ENCODE data around the gene DGKA.
"Not testable (repeated sequence)": the region's sequence is repeated elsewhere in the genome, so short reads cannot be mapped to it uniquely, and the experiment has no call there.

Gene DGKA

DNA sequence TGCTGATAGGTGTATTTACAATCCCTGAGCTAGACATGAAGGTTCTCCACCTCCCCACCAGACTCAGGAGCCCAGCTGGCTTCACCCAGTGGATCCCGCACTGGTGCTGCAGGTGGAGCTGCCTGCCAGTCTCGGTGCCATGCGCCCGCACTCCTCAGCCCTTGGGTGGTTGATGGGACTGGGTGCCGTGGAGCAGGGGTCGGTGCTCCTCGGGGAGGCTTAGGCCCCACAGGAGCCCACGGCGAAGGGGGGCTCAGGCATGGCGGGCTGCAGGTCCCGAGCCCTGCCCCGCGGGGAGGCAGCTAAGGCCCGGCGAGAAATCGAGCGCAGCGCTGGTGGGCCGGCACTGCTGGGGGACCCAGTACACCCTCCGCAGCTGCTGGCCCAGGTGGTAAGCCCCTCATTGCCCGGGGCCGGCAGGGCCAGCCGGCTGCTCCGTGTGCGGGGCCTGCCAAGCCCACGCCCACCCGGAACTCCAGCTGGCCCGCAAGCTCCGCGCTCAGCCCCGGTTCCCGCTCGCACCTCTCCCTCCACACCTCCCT lies 69.1 kb downstream of the DGKA start:
- not testable (repeated sequence) for DNase-seq

DNA sequence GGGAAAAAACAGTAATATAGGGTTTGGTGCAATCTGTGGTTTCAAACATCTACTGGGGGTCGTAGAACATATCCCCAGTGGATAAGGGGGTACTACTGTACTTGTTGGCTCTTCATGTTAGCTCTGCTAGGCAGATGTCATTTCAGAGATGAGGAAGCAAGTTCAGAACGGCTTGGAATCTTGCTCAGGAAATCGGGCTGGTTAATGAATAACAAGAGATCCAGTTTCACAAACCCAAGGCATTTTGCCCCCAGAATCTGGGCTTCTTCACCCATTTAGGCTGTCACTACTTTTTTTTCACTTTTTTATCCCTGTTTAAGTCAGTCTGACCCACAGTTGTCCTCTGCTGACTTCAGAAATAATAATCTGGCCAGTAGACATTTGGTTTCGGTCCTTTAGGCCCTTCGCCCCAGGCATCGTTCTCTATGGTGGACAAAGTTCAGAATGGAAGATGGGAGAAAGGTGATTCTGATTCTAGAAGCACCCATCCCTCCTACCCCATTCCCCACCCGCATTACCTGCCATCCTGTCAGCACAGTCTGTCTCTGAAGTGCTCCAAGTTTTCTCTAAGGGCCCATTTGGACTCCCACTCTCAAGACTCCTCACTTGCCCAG lies 70.6 kb downstream of the DGKA start:
- no peak for DNase-seq

DNA sequence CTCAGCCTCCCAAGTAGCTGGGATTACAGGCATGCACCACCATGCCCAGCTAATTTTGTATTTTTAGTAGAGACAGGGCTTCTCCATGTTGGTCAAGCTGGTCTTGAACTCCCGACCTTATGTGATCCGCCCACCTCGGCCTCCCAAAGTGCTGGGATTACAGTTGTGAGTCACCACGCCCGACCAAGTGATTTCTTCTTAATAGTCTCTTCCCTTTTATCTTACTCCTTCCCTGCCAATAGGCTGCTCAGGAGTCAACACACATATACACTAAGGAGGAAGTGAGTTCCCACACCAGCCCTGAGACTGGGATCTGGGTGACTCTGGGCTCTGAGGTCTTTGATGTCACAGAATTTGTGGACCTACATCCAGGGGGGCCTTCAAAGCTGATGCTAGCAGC lies 72.4 kb downstream of the DGKA start:
- DNase-seq = not testable (repeated sequence)

Data from NCI-H1417 treated with DMSO at 0.1 percent for 48 hours (cell line).